ENCODE measurements around the gene HAUS7.

- TF ChIP-seq TAF1 (IDR thresholded peaks at IDR 0.05; ENCODE audit: borderline replicate concordance, low read depth, low read length) (no peak), POLR2A (IDR thresholded peaks at IDR 0.05; ENCODE audit: low read depth, low read length) (no peak)
Observed at GRCh38 chrX:153459986-153460385, 10.4 kb downstream of the HAUS7 start.
